Measurements from ENCODE around the gene NMRK2. TPM values are rescaled to one million over a fixed set of nuclear protein-coding genes. Genes with fewer than 3 reads are reported as not detected.

NMRK2 gene
- total and polyA plus RNA-seq, 2 of the 13 experiments (the other 11 are each of a cell fraction or from before 2014, with no cell fraction given): not detected

MicroRNA genes within 50 kb of the gene (microRNA counts, 767-probe panel; counts per million panel counts)
- not detected for microRNA hsa-miR-637

Small RNAs within 50 kb of the gene (microRNA-seq; reads per million reads assigned to microRNA genes)
- not detected for gene MIR637

Small RNAs within 50 kb of the gene (small RNA-seq; reads per million reads assigned to genes)
- gene RN7SL202P (ENCODE audit: insufficient read depth in 2 of 3, insufficient read length in 3 of 3, low read depth in 2 of 3, low replicate concordance in 1 of 3) (0 reads per million in 3 experiments), gene SNORD37 (ENCODE audit: insufficient read depth in 2 of 3, insufficient read length in 3 of 3, low read depth in 2 of 3, low replicate concordance in 1 of 3) (383 to 9,629 (median 6,208) reads per million in 3 experiments)

Other genes starting within 250 kb of the NMRK2 start
- 4.3 and 5.2 TPM in 2 replicates for gene PIP5K1C, start 232.6 kb upstream of the NMRK2 start, total RNA-seq (2016; rRNA removed; fragmentation: Illumina TruSeq; extraction: Trizol)
- gene PIP5K1C, start 232.6 kb upstream of the NMRK2 start, polyA plus RNA-seq (2011; rRNA removed): 3.6 and 4.8 TPM in 2 replicates
- 20.6 and 21.5 TPM in 2 replicates for gene TJP3, start 224.7 kb upstream of the NMRK2 start, total RNA-seq (2016; rRNA removed; fragmentation: Illumina TruSeq; extraction: Trizol)
- gene TJP3, start 224.7 kb upstream of the NMRK2 start, polyA plus RNA-seq (2011; rRNA removed): 2.3 and 3.3 TPM in 2 replicates
- gene APBA3, start 171.4 kb upstream of the NMRK2 start, total RNA-seq (2016; rRNA removed; fragmentation: Illumina TruSeq; extraction: Trizol): 12.9 and 14.3 TPM in 2 replicates
- gene APBA3, start 171.4 kb upstream of the NMRK2 start, polyA plus RNA-seq (2011; rRNA removed): 14.2 and 18.7 TPM in 2 replicates
- gene MRPL54, start 170.4 kb upstream of the NMRK2 start, total RNA-seq (2016; rRNA removed; fragmentation: Illumina TruSeq; extraction: Trizol): 66.9 and 85.6 TPM in 2 replicates
- 36.8 and 37.2 TPM in 2 replicates for gene MRPL54, start 170.4 kb upstream of the NMRK2 start, polyA plus RNA-seq (2011; rRNA removed)
- not detected in 2 replicates for gene RAX2, start 160.8 kb upstream of the NMRK2 start, total RNA-seq (2016; rRNA removed; fragmentation: Illumina TruSeq; extraction: Trizol)
- gene RAX2, start 160.8 kb upstream of the NMRK2 start, polyA plus RNA-seq (2011; rRNA removed): not detected in 2 replicates
- gene MATK, start 146.7 kb upstream of the NMRK2 start, total RNA-seq (2016; rRNA removed; fragmentation: Illumina TruSeq; extraction: Trizol): not detected in 2 replicates
- gene MATK, start 146.7 kb upstream of the NMRK2 start, polyA plus RNA-seq (2011; rRNA removed): 0.09 TPM in 2 replicates
- gene ZFR2, start 64.0 kb upstream of the NMRK2 start, total RNA-seq (2016; rRNA removed; fragmentation: Illumina TruSeq; extraction: Trizol): 0.69 and 1.00 TPM in 2 replicates
- gene ZFR2, start 64.0 kb upstream of the NMRK2 start, polyA plus RNA-seq (2011; rRNA removed): 0.37 and 0.50 TPM in 2 replicates
- not detected in 2 replicates for gene ATCAY, start 52.4 kb upstream of the NMRK2 start, total RNA-seq (2016; rRNA removed; fragmentation: Illumina TruSeq; extraction: Trizol)
- gene ATCAY, start 52.4 kb upstream of the NMRK2 start, polyA plus RNA-seq (2011; rRNA removed): not detected in 2 replicates
- 22.0 and 30.5 TPM in 2 replicates for gene DAPK3, start 38.0 kb downstream of the NMRK2 start, total RNA-seq (2016; rRNA removed; fragmentation: Illumina TruSeq; extraction: Trizol)
- 37.3 and 51.9 TPM in 2 replicates for gene DAPK3, start 38.0 kb downstream of the NMRK2 start, polyA plus RNA-seq (2011; rRNA removed)
- gene EEF2, start 52.4 kb downstream of the NMRK2 start, total RNA-seq (2016; rRNA removed; fragmentation: Illumina TruSeq; extraction: Trizol): 1,722 and 1,777 TPM in 2 replicates
- gene EEF2, start 52.4 kb downstream of the NMRK2 start, polyA plus RNA-seq (2011; rRNA removed): 1,441 and 1,465 TPM in 2 replicates
- gene PIAS4, start 74.7 kb downstream of the NMRK2 start, total RNA-seq (2016; rRNA removed; fragmentation: Illumina TruSeq; extraction: Trizol): 20.1 and 22.4 TPM in 2 replicates
- gene PIAS4, start 74.7 kb downstream of the NMRK2 start, polyA plus RNA-seq (2011; rRNA removed): 8.7 and 9.0 TPM in 2 replicates
- 3.5 and 3.6 TPM in 2 replicates for gene ZBTB7A, start 133.8 kb downstream of the NMRK2 start, total RNA-seq (2016; rRNA removed; fragmentation: Illumina TruSeq; extraction: Trizol)
- gene ZBTB7A, start 133.8 kb downstream of the NMRK2 start, polyA plus RNA-seq (2011; rRNA removed): 4.0 and 5.5 TPM in 2 replicates
- 72.2 and 80.9 TPM in 2 replicates for gene MAP2K2, start 191.1 kb downstream of the NMRK2 start, total RNA-seq (2016; rRNA removed; fragmentation: Illumina TruSeq; extraction: Trizol)
- gene MAP2K2, start 191.1 kb downstream of the NMRK2 start, polyA plus RNA-seq (2011; rRNA removed): 70.3 and 88.1 TPM in 2 replicates
- 3.8 and 4.5 TPM in 2 replicates for gene CREB3L3, start 220.6 kb downstream of the NMRK2 start, total RNA-seq (2016; rRNA removed; fragmentation: Illumina TruSeq; extraction: Trizol)
- gene CREB3L3, start 220.6 kb downstream of the NMRK2 start, polyA plus RNA-seq (2011; rRNA removed): 3.8 and 7.0 TPM in 2 replicates
- 8.6 and 11.0 TPM in 2 replicates for gene SIRT6, start 249.5 kb downstream of the NMRK2 start, total RNA-seq (2016; rRNA removed; fragmentation: Illumina TruSeq; extraction: Trizol)
- 18.4 and 20.7 TPM in 2 replicates for gene SIRT6, start 249.5 kb downstream of the NMRK2 start, polyA plus RNA-seq (2011; rRNA removed)
- gene ANKRD24, start 249.6 kb downstream of the NMRK2 start, total RNA-seq (2016; rRNA removed; fragmentation: Illumina TruSeq; extraction: Trizol): 0.13 TPM in 1 of 2 replicates, not detected in the other
- gene ANKRD24, start 249.6 kb downstream of the NMRK2 start, polyA plus RNA-seq (2011; rRNA removed): 0.17 and 0.24 TPM in 2 replicates